Endodermal cell (in vitro differentiated cells): ENCODE results near the gene RAB37. TPM values are rescaled to one million over a fixed set of nuclear protein-coding genes. Genes with fewer than 3 reads are reported as not detected.

Experiments used
- DNase-seq: peaks from one replicate; pipeline ENCODE4 v3.0.0-alpha.2; 2017
- H3K27ac ChIP-seq: 2 replicates; pipeline ENCODE4 v1.5.1; 2013; ENCODE audit warnings: mild to moderate bottlenecking, low read depth, low read length, moderate library complexity
- H3K27me3 ChIP-seq: 2 replicates; pipeline ENCODE4 v1.6.1; 2013; ENCODE audit warnings: mild to moderate bottlenecking, low read length, moderate library complexity; ENCODE audit not compliant: insufficient read depth, control insufficient read depth, poor library complexity, severe bottlenecking
- H3K36me3 ChIP-seq: 2 replicates; pipeline ENCODE4 v1.7.0; 2013; ENCODE audit warnings: mild to moderate bottlenecking, low read length, moderate library complexity; ENCODE audit not compliant: control insufficient read depth, insufficient read depth
- H3K4me1 ChIP-seq: one replicate; pipeline ENCODE4 v1.7.0; 2013; ENCODE audit warnings: low read length; ENCODE audit not compliant: control insufficient read depth, insufficient read depth
- H3K4me3 ChIP-seq: 2 replicates; pipeline ENCODE4 v1.5.1; 2013; ENCODE audit warnings: mild to moderate bottlenecking, low read length, moderate library complexity
- H3K9ac ChIP-seq: 2 replicates; pipeline ENCODE4 v1.6.1; 2013; ENCODE audit warnings: mild to moderate bottlenecking, low read length, moderate library complexity; ENCODE audit not compliant: poor library complexity, severe bottlenecking; ENCODE audit errors: extremely low read depth
- H3K9me3 ChIP-seq: 2 replicates; pipeline ENCODE4 v1.6.1; 2013; ENCODE audit warnings: mild to moderate bottlenecking, low read length, moderate library complexity; ENCODE audit not compliant: control insufficient read depth
- H3K27ac Mint-ChIP-seq: 2 replicates; pipeline ENCODE4 v1.8.0; 2020; ENCODE audit warnings: mixed read lengths
- H3K27me3 Mint-ChIP-seq: 2 replicates; pipeline ENCODE4 v1.8.0; 2021; ENCODE audit warnings: mild to moderate bottlenecking, mixed read lengths; ENCODE audit not compliant: insufficient read depth
- H3K36me3 Mint-ChIP-seq: 2 replicates; pipeline ENCODE4 v1.8.0; 2020; ENCODE audit warnings: low read depth, mixed read lengths
- H3K4me1 Mint-ChIP-seq: 2 replicates; pipeline ENCODE4 v1.8.0; 2020; ENCODE audit warnings: mixed read lengths
- H3K4me3 Mint-ChIP-seq: 2 replicates; pipeline ENCODE4 v1.8.0; 2020; ENCODE audit warnings: mild to moderate bottlenecking, moderate library complexity, mixed read lengths
- H3K9me3 Mint-ChIP-seq: 2 replicates; pipeline ENCODE4 v1.8.0; 2020; ENCODE audit warnings: mild to moderate bottlenecking, mixed read lengths
- CTCF ChIP-seq: fragments of 200-600 bp; sonication (generic); conservative IDR thresholded peaks from 2 replicates; pipeline ENCODE4 v1.5.0; 2021; ENCODE audit warnings: antibody characterized with exemption, mild to moderate bottlenecking
- WGBS, 2 experiments: methylation state at CpG; one replicate each; pipeline versions ENCODE4 v1.1.5 to v1.1.7; 2013; ENCODE audit warnings: missing lambda C conversion rate in 2 of 2, mixed read lengths in 1 of 2; ENCODE audit not compliant: insufficient coverage in 1 of 2, insufficient read length in 1 of 2; 5-methylcytosine and 5-hydroxymethylcytosine counted together
- total RNA-seq, 2 donors: library from RNA; stranded (reverse); fragmentation: NEBNext Ultra II Directional in 1 of 2; extraction: Animal tissue kit (Norgen Biotek cat#: 25700) in 1 of 2; gene quantifications; 2 replicates in 1 of 2; 3 replicates in 1 of 2; pipeline ENCODE4 v1.2.1, GENCODE V29; 2021

RAB37 gene
- total RNA-seq, 2 donors from 2014 or later, result 6.8 to 8.4 TPM

DNA sequence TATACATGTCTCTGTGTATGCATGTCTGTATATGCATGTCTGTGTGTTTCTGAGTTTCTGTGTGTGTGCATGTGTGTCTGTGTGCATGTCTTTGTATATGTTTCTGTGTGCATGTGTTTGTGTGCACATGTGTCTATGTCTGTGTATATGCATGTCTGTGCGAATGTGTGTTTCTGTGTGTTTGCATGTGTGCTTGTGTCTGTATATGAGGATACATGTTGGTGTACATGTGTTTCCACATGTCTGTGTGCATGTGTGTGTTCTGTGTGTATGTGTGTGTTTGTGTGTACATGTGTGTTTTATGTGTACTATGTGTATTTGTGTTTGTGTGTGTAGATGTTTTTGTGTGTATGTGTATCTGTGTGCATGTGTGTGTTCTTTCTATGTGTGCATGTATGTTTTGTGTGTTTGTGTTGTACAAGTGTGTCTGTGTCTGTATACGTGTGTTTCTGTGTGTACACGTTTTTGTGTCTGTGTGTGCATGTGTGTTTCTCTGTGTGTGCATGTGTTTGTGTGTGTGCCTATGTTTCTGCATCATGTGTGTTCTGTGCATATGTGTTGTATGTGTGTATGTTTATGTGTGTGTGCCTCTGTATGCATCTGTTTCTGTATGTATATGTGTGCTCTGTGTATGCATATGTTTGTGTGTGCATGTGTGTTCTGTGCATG, 8.9 kb upstream of the RAB37 start:
- Histone ChIP-seq H3K9me3 (no peaks in the 10 kb centered on the region), H3K4me1 (no peaks in the 10 kb centered on the region), H3K27ac (no peak overlapping the region), H3K4me3 (no peak overlapping the region), H3K9ac (no peak overlapping the region), H3K27me3 (no peaks in the 10 kb centered on the region), H3K36me3 (no peaks in the 10 kb centered on the region)
- Mint-ChIP-seq H3K4me3 (no peak overlapping the region), H3K27ac (no peak overlapping the region), H3K9me3 (no peaks in the 10 kb centered on the region), H3K27me3 (no peaks in the 10 kb centered on the region), H3K36me3 (no peaks in the 10 kb centered on the region), H3K4me1 (no peaks in the 10 kb centered on the region)
- WGBS, 2 experiments, result 71 to 90% methylated on average over 2 to 3 of the region's 3 CpGs
- no peak for DNase-seq
- no peak for TF ChIP-seq CTCF

DNA sequence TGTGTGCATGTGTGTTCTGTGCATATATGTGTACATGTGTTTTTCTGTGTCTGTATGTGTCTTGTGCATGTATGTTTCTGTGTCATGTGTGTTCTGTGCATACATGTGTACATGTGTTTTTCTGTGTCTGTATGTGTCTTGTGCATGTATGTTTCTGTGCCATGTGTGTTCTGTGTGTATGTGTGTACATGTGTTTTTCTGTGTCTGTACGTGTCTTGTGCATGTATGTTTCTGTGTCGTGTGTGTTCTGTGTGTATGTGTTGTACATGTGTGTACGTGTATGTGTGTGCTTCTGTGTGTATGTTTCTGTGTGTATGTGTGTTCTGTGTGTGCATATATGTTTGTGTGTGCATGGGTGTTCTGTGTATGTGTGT, 8.4 kb upstream of the RAB37 start:
- Mint-ChIP-seq H3K27me3 (no peaks in the 10 kb centered on the region), H3K4me3 (no peak overlapping the region), H3K4me1 (no peaks in the 10 kb centered on the region), H3K27ac (no peak overlapping the region), H3K9me3 (no peaks in the 10 kb centered on the region), H3K36me3 (no peaks in the 10 kb centered on the region)
- Histone ChIP-seq H3K4me3 (no peak overlapping the region), H3K9me3 (no peaks in the 10 kb centered on the region), H3K27me3 (no peaks in the 10 kb centered on the region), H3K4me1 (no peaks in the 10 kb centered on the region), H3K36me3 (no peaks in the 10 kb centered on the region), H3K27ac (no peak overlapping the region), H3K9ac (no peak overlapping the region)
- no peak for TF ChIP-seq CTCF
- WGBS, 2 experiments, result 80 to 86% methylated on average over 1 to 3 of the region's 3 CpGs
- DNase-seq, result no peak

DNA sequence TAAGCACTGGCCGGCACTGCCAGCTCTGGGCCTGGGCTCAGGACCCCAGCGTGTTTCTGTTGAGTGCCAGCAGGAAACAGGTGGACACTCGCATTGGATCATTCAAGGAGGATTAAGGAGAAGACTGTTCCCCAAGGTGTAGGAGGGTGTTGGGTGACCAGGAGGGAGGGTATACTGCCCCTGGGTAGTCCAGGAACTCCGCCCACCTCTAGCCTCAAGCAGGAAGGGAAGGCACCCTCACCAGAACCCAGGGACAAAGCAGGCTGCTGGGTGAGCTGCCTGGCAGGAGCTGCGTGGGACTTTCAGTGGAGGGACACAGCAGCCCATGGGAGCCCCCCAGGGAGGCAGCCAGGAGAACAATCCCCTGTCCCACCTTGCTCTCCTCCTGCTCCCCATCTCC, 7.7 kb upstream of the RAB37 start:
- Histone ChIP-seq H3K36me3 (no peaks in the 10 kb centered on the region), H3K9ac (no peak overlapping the region), H3K4me1 (no peaks in the 10 kb centered on the region), H3K27ac (no peak overlapping the region), H3K27me3 (no peaks in the 10 kb centered on the region), H3K4me3 (no peak overlapping the region), H3K9me3 (no peaks in the 10 kb centered on the region)
- H3K4me1 Mint-ChIP-seq, result no peaks in the 10 kb centered on the region
- TF ChIP-seq CTCF, result no peak
- no peak for DNase-seq
- 90 to 91% methylated on average over 3 to 5 of the region's 5 CpGs for WGBS, 2 experiments
- H3K27me3 Mint-ChIP-seq, result no peaks in the 10 kb centered on the region
- H3K9me3 Mint-ChIP-seq, result no peaks in the 10 kb centered on the region
- no peak overlapping the region for H3K27ac Mint-ChIP-seq
- no peak overlapping the region for H3K4me3 Mint-ChIP-seq
- no peaks in the 10 kb centered on the region for H3K36me3 Mint-ChIP-seq
